Keratinocyte (primary cell): ENCODE measurements around the gene RBM10. TPM values are rescaled to one million over a fixed set of nuclear protein-coding genes. Genes with fewer than 3 reads are reported as not detected.

Experiments used
- DNase-seq: peaks from one replicate; pipeline ENCODE4 v3.0.0-alpha.2; 2011; ENCODE audit warnings: low read depth, missing footprints, low spot score
- FAIRE-seq: peaks from 2 replicates; lab custom pipeline; 2011; peaks lifted over from hg19 to GRCh38; lab: Jason Lieb, UNC
- H2AFZ ChIP-seq: 2 replicates; pipeline ENCODE4 v1.6.0; 2012; ENCODE audit warnings: low read length, control low read depth, inconsistent platforms; ENCODE audit not compliant: control insufficient read depth
- H3K27ac ChIP-seq: 2 replicates; pipeline ENCODE4 v1.5.1; 2011; ENCODE audit warnings: low read length; ENCODE audit not compliant: control insufficient read depth, insufficient read depth
- H3K27me3 ChIP-seq: 3 replicates; pipeline ENCODE4 v1.6.0; 2011; ENCODE audit warnings: low read length; ENCODE audit not compliant: control insufficient read depth, insufficient read depth; ENCODE audit errors: extremely low read depth
- H3K36me3 ChIP-seq, 2 experiments: 2 replicates in 1 of 2; 3 replicates in 1 of 2; pipeline ENCODE4 v1.5.1; 2011; ENCODE audit warnings: low read length in 2 of 2, mild to moderate bottlenecking in 1 of 2; ENCODE audit not compliant: control insufficient read depth in 2 of 2, insufficient read depth in 2 of 2; ENCODE audit errors: extremely low read depth in 1 of 2
- H3K4me1 ChIP-seq: 3 replicates; pipeline ENCODE4 v1.5.1; 2011; ENCODE audit warnings: low read length; ENCODE audit not compliant: control insufficient read depth, insufficient read depth; ENCODE audit errors: extremely low read depth
- H3K4me2 ChIP-seq: 3 replicates; pipeline ENCODE4 v1.6.0; 2011; ENCODE audit warnings: low read depth, low read length; ENCODE audit not compliant: control insufficient read depth, insufficient read depth; ENCODE audit errors: extremely low read depth
- H3K4me3 ChIP-seq, 3 experiments: fragments of 200-600 bp in 1 of 3; sonication (generic) in 1 of 3; 2 replicates in 2 of 3; 3 replicates in 1 of 3; pipeline ENCODE4 v1.5.1; 2011 to 2016; ENCODE audit warnings: low read length in 3 of 3, mild to moderate bottlenecking in 3 of 3, control low read depth in 2 of 3, inconsistent platforms in 1 of 3, low read depth in 1 of 3, mixed read lengths in 1 of 3, mixed run types in 1 of 3, moderate library complexity in 1 of 3; ENCODE audit not compliant: control insufficient read depth in 2 of 3, insufficient read depth in 2 of 3; ENCODE audit errors: extremely low read depth in 1 of 3
- H3K79me2 ChIP-seq: 2 replicates; pipeline ENCODE4 v1.6.0; 2012; ENCODE audit warnings: low read length; ENCODE audit not compliant: control insufficient read depth, insufficient read depth
- H3K9ac ChIP-seq: 3 replicates; pipeline ENCODE4 v1.6.0; 2011; ENCODE audit warnings: low read length; ENCODE audit not compliant: control insufficient read depth, insufficient read depth; ENCODE audit errors: extremely low read depth
- H3K9me1 ChIP-seq: 3 replicates; pipeline ENCODE4 v1.6.0; 2011; ENCODE audit warnings: low read length; ENCODE audit not compliant: control insufficient read depth, insufficient read depth; ENCODE audit errors: extremely low read depth
- H3K9me3 ChIP-seq: 2 replicates; pipeline ENCODE4 v1.5.1; 2012; ENCODE audit warnings: low read depth, low read length; ENCODE audit not compliant: control insufficient read depth
- H4K20me1 ChIP-seq: 3 replicates; pipeline ENCODE4 v1.6.0; 2011; ENCODE audit warnings: low read length; ENCODE audit not compliant: control insufficient read depth, insufficient read depth; ENCODE audit errors: extremely low read depth
- EZH2 ChIP-seq: IDR thresholded peaks from one replicate; pipeline ENCODE4 v1.6.1; 2012; ENCODE audit warnings: inconsistent platforms, mild to moderate bottlenecking, low read length, moderate library complexity
- dilution Hi-C: fragments of 300-500 bp; cut with MboI; formaldehyde crosslinking; loops from one replicate; pipeline ENCODE4 v1.7.0; 2020; ENCODE audit warnings: low sequenced_read_pairs; ENCODE audit not compliant: extremely low pct_ligation_motif_present
- polyA plus RNA-seq, 5 experiments: library from polyadenylated mRNA; depleted of rRNA in 3 of 5; stranded (reverse) in 3 of 5; stranded (forward) in 1 of 5; unstranded in 1 of 5; fragments of >200 nt; gene quantifications; 1 replicate in 1 of 5; 2 replicates in 3 of 5; 3 replicates in 1 of 5; pipeline versions ENCODE4 v1.2.1 to v1.2.3, GENCODE V29; 2011 to 2012; ENCODE audit warnings: missing spikeins in 2 of 5, low read depth in 1 of 5, low replicate concordance in 1 of 5
- TF ChIP-seq, protein P1 (sequence below), 3 experiments: IDR thresholded peaks in 1 of 3; conservative IDR thresholded peaks in 1 of 3; optimal IDR thresholded peaks in 1 of 3; 2 replicates in 2 of 3; 3 replicates in 1 of 3; pipeline versions ENCODE3 to v1.5.1; 2011; ENCODE audit warnings: low read length in 3 of 3, mild to moderate bottlenecking in 3 of 3, moderate library complexity in 2 of 3, control low read depth in 1 of 3, inconsistent platforms in 1 of 3; ENCODE audit not compliant: insufficient read depth in 2 of 3; ENCODE audit errors: extremely low read depth in 1 of 3

The RBM10 gene
- polyA plus RNA-seq, 1 donor (not counting 4 experiments of a cell fraction or from before 2014, with no cell fraction given): 10.8 TPM

DNA sequence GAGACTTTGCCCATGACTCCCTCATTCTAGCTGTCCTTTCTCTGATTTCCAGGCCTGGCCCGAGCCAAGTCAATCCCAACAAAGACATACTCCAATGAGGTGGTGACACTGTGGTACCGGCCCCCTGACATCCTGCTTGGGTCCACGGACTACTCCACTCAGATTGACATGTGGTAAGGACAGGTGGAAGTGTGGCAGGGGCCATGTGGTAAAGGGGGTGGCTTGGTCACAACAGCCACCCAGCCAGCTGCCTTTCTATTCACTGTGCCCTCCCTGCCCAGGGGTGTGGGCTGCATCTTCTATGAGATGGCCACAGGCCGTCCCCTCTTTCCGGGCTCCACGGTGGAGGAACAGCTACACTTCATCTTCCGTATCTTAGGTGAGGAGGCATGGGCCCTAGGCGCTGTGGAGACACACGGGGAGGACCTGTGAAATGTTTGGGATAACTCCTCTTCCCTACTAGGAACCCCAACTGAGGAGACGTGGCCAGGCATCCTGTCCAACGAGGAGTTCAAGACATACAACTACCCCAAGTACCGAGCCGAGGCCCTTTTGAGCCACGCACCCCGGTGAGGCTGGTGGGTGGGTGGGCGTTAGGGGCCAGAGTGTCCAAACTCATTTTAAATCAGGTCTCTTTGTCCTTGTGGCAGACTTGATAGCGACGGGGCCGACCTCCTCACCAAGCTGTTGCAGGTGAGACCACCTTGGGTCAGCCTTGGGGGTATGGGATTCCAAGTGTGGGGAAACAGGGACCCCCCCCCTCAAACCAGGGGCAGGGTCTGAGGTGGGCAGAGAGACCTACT lies 81.7 kb downstream of the RBM10 start:
- Histone ChIP-seq H3K4me1 (no peaks in the 10 kb centered on the region), H3K9me3 (no peaks in the 10 kb centered on the region), H3K79me2 (peaks cover 11% of the 10 kb centered on the region), H3K9me1 (no peaks in the 10 kb centered on the region), H3K27me3 (no peaks in the 10 kb centered on the region), H2AFZ (no peak overlapping the region), H3K4me2 (no peak overlapping the region), H3K9ac (no peak overlapping the region), H3K4me3 (no peak overlapping the region), H3K36me3 (peaks cover 30 to 50% of the 10 kb centered on the region in 2 experiments), H3K27ac (no peak overlapping the region), H4K20me1 (peaks cover 4% of the 10 kb centered on the region)
- dilution Hi-C loops: no loop called here
- DNase-seq (no peak), FAIRE-seq (no peak)
- TF ChIP-seq, protein P1, sequence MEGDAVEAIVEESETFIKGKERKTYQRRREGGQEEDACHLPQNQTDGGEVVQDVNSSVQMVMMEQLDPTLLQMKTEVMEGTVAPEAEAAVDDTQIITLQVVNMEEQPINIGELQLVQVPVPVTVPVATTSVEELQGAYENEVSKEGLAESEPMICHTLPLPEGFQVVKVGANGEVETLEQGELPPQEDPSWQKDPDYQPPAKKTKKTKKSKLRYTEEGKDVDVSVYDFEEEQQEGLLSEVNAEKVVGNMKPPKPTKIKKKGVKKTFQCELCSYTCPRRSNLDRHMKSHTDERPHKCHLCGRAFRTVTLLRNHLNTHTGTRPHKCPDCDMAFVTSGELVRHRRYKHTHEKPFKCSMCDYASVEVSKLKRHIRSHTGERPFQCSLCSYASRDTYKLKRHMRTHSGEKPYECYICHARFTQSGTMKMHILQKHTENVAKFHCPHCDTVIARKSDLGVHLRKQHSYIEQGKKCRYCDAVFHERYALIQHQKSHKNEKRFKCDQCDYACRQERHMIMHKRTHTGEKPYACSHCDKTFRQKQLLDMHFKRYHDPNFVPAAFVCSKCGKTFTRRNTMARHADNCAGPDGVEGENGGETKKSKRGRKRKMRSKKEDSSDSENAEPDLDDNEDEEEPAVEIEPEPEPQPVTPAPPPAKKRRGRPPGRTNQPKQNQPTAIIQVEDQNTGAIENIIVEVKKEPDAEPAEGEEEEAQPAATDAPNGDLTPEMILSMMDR (optimal IDR thresholded peaks at IDR 0.05 in 1 of 3, IDR thresholded peaks at IDR 0.05 in 1 of 3, conservative IDR thresholded peaks at IDR 0.05 in 1 of 3; ENCODE audit: extremely low read depth in 1 of 3, insufficient read depth in 2 of 3, low read length in 3 of 3): no peak
- TF ChIP-seq EZH2: no peak

DNA sequence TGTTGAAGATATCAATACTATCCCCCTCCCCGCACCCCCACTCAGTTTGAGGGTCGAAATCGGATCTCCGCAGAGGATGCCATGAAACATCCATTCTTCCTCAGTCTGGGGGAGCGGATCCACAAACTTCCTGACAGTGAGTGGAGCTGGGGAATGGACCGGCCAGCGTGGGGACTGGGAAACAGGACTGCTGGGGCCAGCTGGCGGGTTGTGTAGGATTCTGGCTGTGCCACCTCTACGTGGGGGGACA lies 82.2 kb downstream of the RBM10 start:
- H3K4me3 ChIP-seq: no peak overlapping the region
- H3K4me2 ChIP-seq: no peak overlapping the region
- no peaks in the 10 kb centered on the region for H3K9me1 ChIP-seq
- no peak for TF ChIP-seq EZH2
- TF ChIP-seq, protein P1 (optimal IDR thresholded peaks at IDR 0.05 in 1 of 3, IDR thresholded peaks at IDR 0.05 in 1 of 3, conservative IDR thresholded peaks at IDR 0.05 in 1 of 3; ENCODE audit: extremely low read depth in 1 of 3, insufficient read depth in 2 of 3, low read length in 3 of 3): no peak
- peaks cover 4% of the 10 kb centered on the region for H4K20me1 ChIP-seq
- H3K9ac ChIP-seq: no peak overlapping the region
- FAIRE-seq: no peak
- H3K79me2 ChIP-seq: peaks cover 5% of the 10 kb centered on the region
- no peak for DNase-seq
- H3K27me3 ChIP-seq: no peaks in the 10 kb centered on the region
- no peaks in the 10 kb centered on the region for H3K9me3 ChIP-seq
- H3K27ac ChIP-seq: no peak overlapping the region
- dilution Hi-C loops: no loop called here
- no peak overlapping the region for H2AFZ ChIP-seq
- H3K4me1 ChIP-seq: peaks cover 1% of the 10 kb centered on the region
- peaks cover 30 to 50% of the 10 kb centered on the region in 2 experiments for H3K36me3 ChIP-seq
